NB4 (cell line): ENCODE data around the gene RNF175.

Source experiments
- DNase-seq: peaks from one replicate; pipeline ENCODE4 v3.0.0; 2010; ENCODE audit warnings: low read depth
- H3K4me3 ChIP-seq: one replicate; pipeline ENCODE4 v1.5.1; 2011; ENCODE audit warnings: mild to moderate bottlenecking, low read depth, low read length, moderate library complexity
- MYC ChIP-seq: IDR thresholded peaks from 2 replicates; pipeline ENCODE4 v1.6.1; 2011; ENCODE audit warnings: low read depth, low read length
- POLR2A ChIP-seq: IDR thresholded peaks from 2 replicates; pipeline ENCODE4 v1.6.1; 2011; ENCODE audit warnings: mild to moderate bottlenecking; ENCODE audit not compliant: insufficient read length; ENCODE audit errors: extremely low read depth
- TF ChIP-seq, protein P1 (sequence below): IDR thresholded peaks from one replicate; pipeline ENCODE4 v1.5.1; 2012; ENCODE audit warnings: low read depth, low read length
- TF ChIP-seq, protein P2 (sequence below): IDR thresholded peaks from 2 replicates; pipeline ENCODE4 v1.6.1; 2011; ENCODE audit warnings: low read depth, low read length

The RNF175 gene

DNA sequence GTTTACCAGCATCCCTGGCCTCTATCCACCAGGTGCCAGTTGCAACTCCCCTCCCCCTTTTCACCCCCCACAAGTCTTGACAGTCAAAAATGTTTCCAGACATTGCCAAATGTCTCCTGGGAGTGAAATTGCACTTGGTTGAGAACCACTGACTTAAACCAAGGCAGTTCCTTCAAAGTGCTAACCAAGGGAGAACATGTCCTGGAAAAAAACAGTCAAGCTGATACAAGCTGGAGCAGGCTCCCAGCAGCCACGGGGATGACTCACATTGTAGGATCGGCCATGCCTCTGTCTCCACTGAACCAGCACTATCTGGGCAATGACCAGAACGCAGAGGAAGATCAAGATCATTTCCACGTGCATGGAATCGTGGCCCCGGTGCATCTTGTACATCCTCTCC, 11.4 kb downstream of the RNF175 start:
- DNase-seq, result peak; percentile 67
- no peak overlapping the region for H3K4me3 ChIP-seq
- TF ChIP-seq, protein P1, sequence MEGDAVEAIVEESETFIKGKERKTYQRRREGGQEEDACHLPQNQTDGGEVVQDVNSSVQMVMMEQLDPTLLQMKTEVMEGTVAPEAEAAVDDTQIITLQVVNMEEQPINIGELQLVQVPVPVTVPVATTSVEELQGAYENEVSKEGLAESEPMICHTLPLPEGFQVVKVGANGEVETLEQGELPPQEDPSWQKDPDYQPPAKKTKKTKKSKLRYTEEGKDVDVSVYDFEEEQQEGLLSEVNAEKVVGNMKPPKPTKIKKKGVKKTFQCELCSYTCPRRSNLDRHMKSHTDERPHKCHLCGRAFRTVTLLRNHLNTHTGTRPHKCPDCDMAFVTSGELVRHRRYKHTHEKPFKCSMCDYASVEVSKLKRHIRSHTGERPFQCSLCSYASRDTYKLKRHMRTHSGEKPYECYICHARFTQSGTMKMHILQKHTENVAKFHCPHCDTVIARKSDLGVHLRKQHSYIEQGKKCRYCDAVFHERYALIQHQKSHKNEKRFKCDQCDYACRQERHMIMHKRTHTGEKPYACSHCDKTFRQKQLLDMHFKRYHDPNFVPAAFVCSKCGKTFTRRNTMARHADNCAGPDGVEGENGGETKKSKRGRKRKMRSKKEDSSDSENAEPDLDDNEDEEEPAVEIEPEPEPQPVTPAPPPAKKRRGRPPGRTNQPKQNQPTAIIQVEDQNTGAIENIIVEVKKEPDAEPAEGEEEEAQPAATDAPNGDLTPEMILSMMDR, result no peak
- TF ChIP-seq POLR2A, result no peak
- TF ChIP-seq, protein P2, sequence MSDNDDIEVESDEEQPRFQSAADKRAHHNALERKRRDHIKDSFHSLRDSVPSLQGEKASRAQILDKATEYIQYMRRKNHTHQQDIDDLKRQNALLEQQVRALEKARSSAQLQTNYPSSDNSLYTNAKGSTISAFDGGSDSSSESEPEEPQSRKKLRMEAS, result no peak
- no peak for TF ChIP-seq MYC

DNA sequence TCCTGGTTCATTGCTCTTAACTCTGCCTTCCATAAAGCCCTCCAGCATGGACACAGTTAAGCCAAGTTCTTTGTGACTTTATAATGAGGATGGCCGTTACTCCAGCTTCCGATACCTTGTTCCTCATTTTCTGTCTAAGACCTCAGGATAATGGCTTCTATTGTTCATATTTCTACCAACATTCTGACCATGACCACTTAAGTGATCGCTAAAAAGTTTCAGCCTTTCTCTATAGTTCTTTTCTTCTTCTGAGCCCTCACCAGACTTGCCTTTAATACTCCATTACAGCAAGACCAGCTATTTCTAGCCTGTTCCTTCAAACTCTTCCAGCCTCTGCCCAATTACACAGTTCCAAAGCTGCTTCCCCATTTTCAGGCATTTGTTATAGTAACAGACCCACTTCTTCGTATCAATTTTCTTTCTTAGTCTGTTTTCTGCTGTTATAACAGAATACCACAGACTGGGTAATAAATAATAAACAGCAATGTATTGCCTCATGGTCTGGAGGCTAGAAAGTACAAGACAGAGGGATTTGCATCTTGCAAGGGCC, 12.3 kb downstream of the RNF175 start:
- DNase-seq, result peak; percentile 28
- no peak overlapping the region for H3K4me3 ChIP-seq
- TF ChIP-seq POLR2A (no peak), MYC (no peak)
- TF ChIP-seq, protein P1, result no peak
- TF ChIP-seq, protein P2, result no peak

DNA sequence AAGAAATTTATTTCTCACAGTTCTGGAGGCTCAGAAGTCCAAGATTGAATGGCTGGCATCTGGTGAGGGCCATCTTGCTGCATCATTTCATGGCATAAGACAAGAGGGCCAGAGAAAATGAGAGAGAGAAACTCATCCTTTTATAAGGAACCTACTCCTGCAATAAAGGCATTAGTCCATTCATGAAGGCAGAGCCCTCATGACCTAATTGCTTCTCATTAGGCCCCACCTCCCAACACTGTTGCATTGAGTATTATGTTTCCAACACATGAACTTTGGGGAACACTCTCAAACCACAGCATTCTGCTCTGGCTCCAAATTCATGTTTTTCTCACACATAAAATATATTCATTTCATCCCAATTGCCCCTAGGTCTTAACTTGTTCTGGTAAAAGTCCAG, 14.2 kb downstream of the RNF175 start:
- H3K4me3 ChIP-seq, result no peak overlapping the region
- DNase-seq, result no peak
- TF ChIP-seq, protein P2, result no peak
- TF ChIP-seq, protein P1, result no peak
- TF ChIP-seq POLR2A, result no peak
- TF ChIP-seq MYC, result no peak

DNA sequence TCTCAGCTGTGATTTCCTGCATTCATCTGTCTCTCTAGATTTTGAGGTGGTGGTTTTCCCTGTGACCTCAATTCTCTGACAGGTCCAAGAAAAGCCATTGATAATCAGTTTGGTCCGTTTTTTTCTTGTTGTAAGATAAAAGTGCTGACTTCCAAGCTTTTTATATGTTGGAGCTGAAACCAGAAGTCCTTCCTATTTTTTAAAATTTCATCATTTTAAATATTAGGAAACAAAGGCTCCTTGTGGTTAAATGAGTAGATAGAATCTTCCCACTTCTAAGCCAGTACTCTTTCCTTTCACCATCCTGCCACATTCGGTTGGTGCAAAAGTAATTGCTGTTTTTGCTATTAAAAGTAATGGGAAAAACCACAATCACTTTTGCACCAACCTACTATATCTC, 18.3 kb downstream of the RNF175 start:
- TF ChIP-seq, protein P1, result no peak
- TF ChIP-seq, protein P2, result no peak
- no peak for TF ChIP-seq MYC
- TF ChIP-seq POLR2A, result no peak

DNA sequence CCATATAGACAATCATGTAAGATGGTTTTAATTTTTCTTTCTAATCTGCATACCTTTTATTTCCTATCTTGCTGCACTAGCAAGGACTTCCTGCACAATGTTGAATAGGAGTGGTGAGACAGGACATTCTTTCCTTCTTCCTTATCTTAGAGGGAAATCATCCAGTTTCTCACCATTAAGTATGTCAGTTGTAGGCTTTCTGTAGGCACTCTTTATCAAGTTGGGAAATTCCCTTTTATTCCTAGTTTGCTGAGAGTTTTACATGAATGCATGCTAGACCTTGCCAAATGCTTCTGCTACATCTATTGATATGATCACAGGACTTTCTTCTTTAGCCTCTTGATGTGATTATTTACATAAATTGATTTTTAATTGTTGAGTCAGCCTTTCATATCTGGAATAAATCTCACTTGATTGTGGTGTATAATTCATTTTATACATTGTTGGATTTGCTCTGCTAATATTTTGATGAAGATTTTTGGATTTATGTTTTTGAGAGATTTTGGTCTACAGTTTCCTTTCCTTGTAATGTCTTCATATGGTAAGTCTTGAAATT, 23.8 kb downstream of the RNF175 start:
- no peak for TF ChIP-seq MYC
- TF ChIP-seq, protein P2, result no peak
- TF ChIP-seq POLR2A, result no peak
- TF ChIP-seq, protein P1, result no peak
- H3K4me3 ChIP-seq, result no peak overlapping the region
- DNase-seq, result no peak

More for the DNA sequence above, 18.3 kb downstream of the RNF175 start:
- no peak overlapping the region for H3K4me3 ChIP-seq
- no peak for DNase-seq
